Measurements from ENCODE around the gene ATP6V0B. TPM values are rescaled to one million over a fixed set of nuclear protein-coding genes. Genes with fewer than 3 reads are reported as not detected.

Gene ATP6V0B
- total and polyA plus RNA-seq, 2 of the 13 experiments (the other 11 are each of a cell fraction or from before 2014, with no cell fraction given) = 157 to 161 TPM

- TF ChIP-seq ATF2 (CRISPR knock-in tag; IDR thresholded peaks at IDR 0.05) (no peak), CREM (IDR thresholded peaks at IDR 0.05) (no peak), CREM (CRISPR knock-in tag; IDR thresholded peaks at IDR 0.05) (no peak), NCOA5 (CRISPR knock-in tag; IDR thresholded peaks at IDR 0.05) (no peak), ZNF615 (CRISPR knock-in tag; IDR thresholded peaks at IDR 0.05; ENCODE audit: borderline replicate concordance) (no peak), ZNF274 (CRISPR knock-in tag; IDR thresholded peaks at IDR 0.05) (peak; percentile 51; the same call in 1 of the 2 replicates), GFI1 (CRISPR knock-in tag; IDR thresholded peaks at IDR 0.05; ENCODE audit: borderline replicate concordance) (peak; percentile 35; the same call in 1 of the 2 replicates), MAFF (IDR thresholded peaks at IDR 0.05; ENCODE audit: low read depth, low read length) (no peak), EP300 (IDR thresholded peaks at IDR 0.05; ENCODE audit: low read depth in 2 of 2, low read length in 2 of 2) (no peak), EP300 (CRISPR knock-in tag; IDR thresholded peaks at IDR 0.05; ENCODE audit: borderline replicate concordance) (peak; percentile 8; the same call in 1 of the 2 replicates), ZBTB38 (CRISPR knock-in tag; IDR thresholded peaks at IDR 0.05) (no peak), ZNF788 (CRISPR knock-in tag; IDR thresholded peaks at IDR 0.05; ENCODE audit: borderline replicate concordance) (no peak), WIZ (CRISPR knock-in tag; IDR thresholded peaks at IDR 0.05) (0 out of 2 replicates have a peak, but pooled peaks have one; percentile 19), KDM3A (CRISPR knock-in tag; IDR thresholded peaks at IDR 0.05; ENCODE audit: low read depth) (no peak), KDM4B (CRISPR knock-in tag; IDR thresholded peaks at IDR 0.05) (no peak), NR2F6 (IDR thresholded peaks at IDR 0.05) (no peak), NR2F6 (CRISPR knock-in tag; IDR thresholded peaks at IDR 0.05) (no peak), TBL1XR1 (IDR thresholded peaks at IDR 0.05; ENCODE audit: borderline replicate concordance, low read length, partially characterized antibody) (no peak), THYN1 (CRISPR knock-in tag; IDR thresholded peaks at IDR 0.05; ENCODE audit: borderline replicate concordance, low read depth) (no peak), ZNF589 (CRISPR knock-in tag; conservative IDR thresholded peaks at IDR 0.05) (no peak), MED8 (CRISPR knock-in tag; IDR thresholded peaks at IDR 0.05; ENCODE audit: insufficient replicate concordance) (peak; percentile 67), ZNF782 (CRISPR knock-in tag; IDR thresholded peaks at IDR 0.05; ENCODE audit: borderline replicate concordance) (0 out of 2 replicates have a peak, but pooled peaks have one; percentile 41), ZFP1 (CRISPR knock-in tag; IDR thresholded peaks at IDR 0.05) (no peak), MIXL1 (CRISPR knock-in tag; IDR thresholded peaks at IDR 0.05) (no peak), PITX1 (CRISPR knock-in tag; IDR thresholded peaks at IDR 0.05) (no peak), ZNF784 (CRISPR knock-in tag; IDR thresholded peaks at IDR 0.05; ENCODE audit: borderline replicate concordance) (0 out of 2 replicates have a peak, but pooled peaks have one; percentile 9), MLX (CRISPR knock-in tag; IDR thresholded peaks at IDR 0.05) (no peak), SP2 (CRISPR knock-in tag; IDR thresholded peaks at IDR 0.05) (no peak), ZNF121 (CRISPR knock-in tag; IDR thresholded peaks at IDR 0.05) (no peak)
Measured at GRCh38 chr1:43979528-43980254, 4.9 kb downstream of the ATP6V0B start (continued).

Measured in HepG2 (cell line).